Endodermal cell (in vitro differentiated cells): Measurements from ENCODE around the gene PPP2R2C. TPM values are rescaled to one million over a fixed set of nuclear protein-coding genes. Genes with fewer than 3 reads are reported as not detected.
A peak's percentile ranks its signal among the peaks of the same experiment; 100 is the strongest.

Source experiments
- DNase-seq: peaks from one replicate; pipeline ENCODE4 v3.0.0-alpha.2; 2017
- H3K27ac ChIP-seq: 2 replicates; pipeline ENCODE4 v1.5.1; 2013; ENCODE audit warnings: mild to moderate bottlenecking, low read depth, low read length, moderate library complexity
- H3K27me3 ChIP-seq: 2 replicates; pipeline ENCODE4 v1.6.1; 2013; ENCODE audit warnings: mild to moderate bottlenecking, low read length, moderate library complexity; ENCODE audit not compliant: insufficient read depth, control insufficient read depth, poor library complexity, severe bottlenecking
- H3K36me3 ChIP-seq: 2 replicates; pipeline ENCODE4 v1.7.0; 2013; ENCODE audit warnings: mild to moderate bottlenecking, low read length, moderate library complexity; ENCODE audit not compliant: control insufficient read depth, insufficient read depth
- H3K4me1 ChIP-seq: one replicate; pipeline ENCODE4 v1.7.0; 2013; ENCODE audit warnings: low read length; ENCODE audit not compliant: control insufficient read depth, insufficient read depth
- H3K4me3 ChIP-seq: 2 replicates; pipeline ENCODE4 v1.5.1; 2013; ENCODE audit warnings: mild to moderate bottlenecking, low read length, moderate library complexity
- H3K9ac ChIP-seq: 2 replicates; pipeline ENCODE4 v1.6.1; 2013; ENCODE audit warnings: mild to moderate bottlenecking, low read length, moderate library complexity; ENCODE audit not compliant: poor library complexity, severe bottlenecking; ENCODE audit errors: extremely low read depth
- H3K9me3 ChIP-seq: 2 replicates; pipeline ENCODE4 v1.6.1; 2013; ENCODE audit warnings: mild to moderate bottlenecking, low read length, moderate library complexity; ENCODE audit not compliant: control insufficient read depth
- H3K27ac Mint-ChIP-seq: 2 replicates; pipeline ENCODE4 v1.8.0; 2020; ENCODE audit warnings: mixed read lengths
- H3K27me3 Mint-ChIP-seq: 2 replicates; pipeline ENCODE4 v1.8.0; 2021; ENCODE audit warnings: mild to moderate bottlenecking, mixed read lengths; ENCODE audit not compliant: insufficient read depth
- H3K36me3 Mint-ChIP-seq: 2 replicates; pipeline ENCODE4 v1.8.0; 2020; ENCODE audit warnings: low read depth, mixed read lengths
- H3K4me1 Mint-ChIP-seq: 2 replicates; pipeline ENCODE4 v1.8.0; 2020; ENCODE audit warnings: mixed read lengths
- H3K4me3 Mint-ChIP-seq: 2 replicates; pipeline ENCODE4 v1.8.0; 2020; ENCODE audit warnings: mild to moderate bottlenecking, moderate library complexity, mixed read lengths
- H3K9me3 Mint-ChIP-seq: 2 replicates; pipeline ENCODE4 v1.8.0; 2020; ENCODE audit warnings: mild to moderate bottlenecking, mixed read lengths
- WGBS, 2 experiments: methylation state at CpG; one replicate each; pipeline versions ENCODE4 v1.1.5 to v1.1.7; 2013; ENCODE audit warnings: missing lambda C conversion rate in 2 of 2, mixed read lengths in 1 of 2; ENCODE audit not compliant: insufficient coverage in 1 of 2, insufficient read length in 1 of 2; 5-methylcytosine and 5-hydroxymethylcytosine counted together
- total RNA-seq, 2 donors: library from RNA; stranded (reverse); fragmentation: NEBNext Ultra II Directional in 1 of 2; extraction: Animal tissue kit (Norgen Biotek cat#: 25700) in 1 of 2; gene quantifications; 2 replicates in 1 of 2; 3 replicates in 1 of 2; pipeline ENCODE4 v1.2.1, GENCODE V29; 2021
- TF ChIP-seq, protein P1 (sequence below): fragments of 200-600 bp; sonication (generic); conservative IDR thresholded peaks from 2 replicates; pipeline ENCODE4 v1.5.0; 2021; ENCODE audit warnings: antibody characterized with exemption, mild to moderate bottlenecking

PPP2R2C gene
- total RNA-seq, 2 donors from 2014 or later, result 4.4 to 19.2 TPM

DNA sequence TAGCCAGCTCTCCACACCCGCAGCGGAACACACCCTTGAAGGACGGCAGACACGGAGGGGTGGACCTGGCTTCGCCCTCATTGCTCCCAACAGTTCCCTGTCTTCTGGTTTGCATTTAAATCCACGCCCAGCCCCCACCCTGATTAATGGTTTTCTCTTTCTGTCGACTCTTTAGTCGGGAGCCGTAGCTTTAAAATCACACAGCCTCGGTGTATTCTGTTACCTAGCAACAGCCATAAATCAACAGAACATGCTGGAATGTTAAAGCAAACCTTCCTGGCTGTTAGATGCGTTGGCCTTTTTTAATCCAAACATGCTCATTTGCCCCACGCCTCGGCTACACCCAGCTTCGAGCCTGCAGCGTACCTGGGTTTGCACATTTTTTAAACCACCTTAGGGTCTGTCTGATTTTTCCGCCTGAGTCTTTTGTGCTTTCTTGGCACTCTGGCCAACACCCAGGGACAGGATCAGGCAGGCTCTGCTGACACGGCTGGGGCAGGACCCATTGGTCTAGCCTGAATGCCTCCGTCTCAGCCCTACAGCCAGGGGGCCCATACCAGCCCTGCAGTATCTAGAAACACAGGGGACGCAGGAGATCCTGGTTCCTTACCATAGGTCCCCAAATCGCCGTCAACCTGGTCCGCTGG, 21.4 kb upstream of the PPP2R2C start:
- Mint-ChIP-seq H3K4me1 (peaks cover 12% of the 10 kb centered on the region), H3K36me3 (no peaks in the 10 kb centered on the region), H3K27me3 (no peaks in the 10 kb centered on the region), H3K9me3 (no peaks in the 10 kb centered on the region), H3K27ac (no peak overlapping the region), H3K4me3 (no peak overlapping the region)
- Histone ChIP-seq H3K27me3 (no peaks in the 10 kb centered on the region), H3K36me3 (no peaks in the 10 kb centered on the region), H3K9me3 (no peaks in the 10 kb centered on the region), H3K4me3 (no peak overlapping the region), H3K9ac (no peak overlapping the region), H3K4me1 (no peaks in the 10 kb centered on the region), H3K27ac (peak overlapping the region; percentile 60)
- WGBS, 2 experiments, result 67 to 76% methylated on average over 14 to 22 of the region's 22 CpGs
- TF ChIP-seq, protein P1, sequence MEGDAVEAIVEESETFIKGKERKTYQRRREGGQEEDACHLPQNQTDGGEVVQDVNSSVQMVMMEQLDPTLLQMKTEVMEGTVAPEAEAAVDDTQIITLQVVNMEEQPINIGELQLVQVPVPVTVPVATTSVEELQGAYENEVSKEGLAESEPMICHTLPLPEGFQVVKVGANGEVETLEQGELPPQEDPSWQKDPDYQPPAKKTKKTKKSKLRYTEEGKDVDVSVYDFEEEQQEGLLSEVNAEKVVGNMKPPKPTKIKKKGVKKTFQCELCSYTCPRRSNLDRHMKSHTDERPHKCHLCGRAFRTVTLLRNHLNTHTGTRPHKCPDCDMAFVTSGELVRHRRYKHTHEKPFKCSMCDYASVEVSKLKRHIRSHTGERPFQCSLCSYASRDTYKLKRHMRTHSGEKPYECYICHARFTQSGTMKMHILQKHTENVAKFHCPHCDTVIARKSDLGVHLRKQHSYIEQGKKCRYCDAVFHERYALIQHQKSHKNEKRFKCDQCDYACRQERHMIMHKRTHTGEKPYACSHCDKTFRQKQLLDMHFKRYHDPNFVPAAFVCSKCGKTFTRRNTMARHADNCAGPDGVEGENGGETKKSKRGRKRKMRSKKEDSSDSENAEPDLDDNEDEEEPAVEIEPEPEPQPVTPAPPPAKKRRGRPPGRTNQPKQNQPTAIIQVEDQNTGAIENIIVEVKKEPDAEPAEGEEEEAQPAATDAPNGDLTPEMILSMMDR, result no peak
- DNase-seq, result peak; percentile 67

DNA sequence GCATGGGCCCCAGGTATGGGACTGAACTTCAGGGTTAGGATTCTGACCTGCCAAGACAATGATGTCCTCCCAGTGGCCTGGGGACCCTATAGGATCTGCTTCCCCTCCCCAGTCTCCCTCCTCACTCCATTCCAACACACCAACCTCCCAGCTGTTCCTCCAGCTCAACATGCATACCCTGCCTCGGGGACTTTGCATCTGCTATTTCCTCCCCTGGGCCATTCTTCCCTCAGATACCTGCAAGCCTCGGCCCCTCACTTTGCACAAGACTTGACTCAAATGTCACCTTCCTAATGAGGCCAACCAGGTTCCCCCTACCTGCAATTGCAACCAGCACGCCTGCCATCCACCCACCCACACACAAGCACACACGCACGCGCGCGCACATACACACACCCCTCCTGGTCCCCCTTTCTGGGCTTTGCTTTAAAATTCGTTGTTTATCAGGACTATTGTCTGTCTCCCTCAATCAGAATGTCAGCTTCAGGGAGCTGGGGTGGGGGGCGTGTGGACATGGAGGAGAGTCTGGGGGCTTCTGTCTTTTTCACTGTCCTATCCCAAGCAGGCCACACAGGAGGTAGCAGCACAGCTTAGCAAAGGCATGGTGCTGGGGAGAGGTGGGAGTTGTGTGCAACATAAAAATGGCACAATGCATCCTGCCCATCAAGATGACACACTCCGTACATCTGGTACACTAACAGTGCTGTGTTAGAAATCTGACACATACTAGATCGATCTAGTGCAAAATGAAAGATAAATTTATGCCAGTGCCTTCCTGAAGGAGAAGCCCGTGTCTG, 20.6 kb upstream of the PPP2R2C start:
- Mint-ChIP-seq H3K4me3 (no peak overlapping the region), H3K4me1 (peaks cover 12% of the 10 kb centered on the region), H3K27ac (no peak overlapping the region), H3K9me3 (no peaks in the 10 kb centered on the region), H3K36me3 (no peaks in the 10 kb centered on the region), H3K27me3 (no peaks in the 10 kb centered on the region)
- WGBS, 2 experiments, result 84 to 97% methylated on average over 5 to 13 of the region's 13 CpGs
- Histone ChIP-seq H3K27ac (peak overlapping the region; percentile 22), H3K9me3 (no peaks in the 10 kb centered on the region), H3K9ac (no peak overlapping the region), H3K4me3 (no peak overlapping the region), H3K27me3 (no peaks in the 10 kb centered on the region), H3K4me1 (no peaks in the 10 kb centered on the region), H3K36me3 (no peaks in the 10 kb centered on the region)
- DNase-seq, result no peak
- TF ChIP-seq, protein P1, result no peak

DNA sequence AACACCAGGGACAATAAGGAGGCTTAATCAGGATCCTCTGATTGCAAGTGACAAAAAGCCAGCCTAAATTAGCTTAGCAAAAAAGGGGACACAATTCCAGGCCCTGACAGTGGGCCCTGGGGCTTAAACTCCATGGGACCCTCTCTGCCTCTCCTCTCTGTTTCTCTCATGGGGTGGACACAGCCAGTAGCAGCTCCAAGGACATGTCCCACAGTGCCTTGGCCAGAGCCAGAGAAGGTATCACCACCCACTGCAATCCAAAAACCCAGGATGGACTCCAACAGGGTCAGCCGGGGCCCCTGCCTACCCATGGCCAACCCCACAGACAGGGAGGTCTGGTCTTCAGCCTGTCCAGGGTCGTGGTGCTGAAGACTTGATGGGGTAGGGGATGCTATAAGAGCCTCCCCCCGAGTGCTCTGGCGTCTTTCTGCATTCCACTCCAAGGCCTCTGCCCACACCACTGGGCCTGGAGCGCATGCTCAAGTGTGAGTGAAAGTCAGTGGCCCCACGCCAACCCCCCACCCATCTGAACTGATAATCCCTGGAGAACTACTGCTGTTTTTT, 19.7 kb upstream of the PPP2R2C start:
- H3K36me3 ChIP-seq, result no peaks in the 10 kb centered on the region
- Mint-ChIP-seq H3K27me3 (no peaks in the 10 kb centered on the region), H3K9me3 (no peaks in the 10 kb centered on the region), H3K4me3 (no peak overlapping the region), H3K4me1 (peaks cover 12% of the 10 kb centered on the region), H3K36me3 (no peaks in the 10 kb centered on the region), H3K27ac (no peak overlapping the region)
- no peak overlapping the region for H3K27ac ChIP-seq
- TF ChIP-seq, protein P1, result no peak
- H3K9ac ChIP-seq, result no peak overlapping the region
- no peaks in the 10 kb centered on the region for H3K27me3 ChIP-seq
- no peaks in the 10 kb centered on the region for H3K4me1 ChIP-seq
- no peaks in the 10 kb centered on the region for H3K9me3 ChIP-seq
- DNase-seq, result no peak
- no peak overlapping the region for H3K4me3 ChIP-seq
- 88 to 91% methylated on average over 5 to 6 of the region's 6 CpGs for WGBS, 2 experiments
